ENCODE measurements around the gene AURKAIP1. TPM values are rescaled to one million over a fixed set of nuclear protein-coding genes. Genes with fewer than 3 reads are reported as not detected.

The AURKAIP1 gene
- polyA plus RNA-seq, 1 of the 3 experiments (the other 2 are of a cell fraction): 214 TPM

DNA sequence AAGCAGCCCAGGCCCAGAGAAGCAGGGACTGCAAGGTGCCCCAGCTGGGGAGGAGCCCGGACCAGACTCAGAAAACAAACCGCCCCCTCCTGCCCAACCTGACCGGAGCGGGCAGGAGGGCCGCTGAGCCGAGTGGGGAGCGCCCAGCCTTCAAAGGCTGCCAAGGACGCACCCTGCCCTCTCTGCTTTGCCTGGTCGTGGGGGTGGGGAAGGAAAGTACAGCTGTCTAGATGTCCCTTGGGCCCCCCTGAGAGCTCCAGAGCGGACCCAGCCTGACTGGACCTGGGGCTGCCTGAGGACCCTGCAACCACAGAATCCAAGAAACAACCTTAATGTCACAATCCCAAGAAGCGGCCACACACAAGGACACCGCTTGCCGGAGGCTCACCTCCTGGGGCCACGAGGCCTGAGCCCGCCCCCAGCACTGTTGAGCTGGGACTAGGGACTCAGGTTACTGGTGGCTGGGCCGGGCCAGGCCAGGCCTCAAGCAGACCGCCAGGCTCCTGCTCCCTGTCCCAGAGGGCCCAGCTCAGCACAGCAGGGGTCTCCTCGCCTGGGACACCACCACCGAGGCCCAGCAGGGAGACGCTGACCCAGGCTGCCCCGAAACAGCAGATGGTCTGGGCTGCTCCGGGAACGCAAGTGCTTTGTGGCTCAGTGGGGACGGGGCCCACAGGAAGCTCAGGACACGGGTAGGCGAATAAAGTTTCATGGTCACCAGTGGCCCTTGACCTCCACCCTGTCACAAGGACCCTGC is 27.2 kb downstream of the AURKAIP1 start:
- ChIA-PET CTCF (interaction anchor here (0.8 to 2.1 kb wide), 17 partner anchors 9 to 363 kb away, joined by 3 to 13 read pairs (median 4); partner anchors contain the start of genes AURKAIP1 and TAS1R3), POLR2A (interaction anchor here (2.0 kb wide), 1 partner anchor 27 kb away, joined by 7 read pairs; the partner anchor contains the start of gene AURKAIP1)
- H3K36me3 ChIP-seq (replicated peaks in 1 of 2; ENCODE audit: control insufficient read depth in 1 of 2, insufficient read depth in 2 of 2, low read length in 1 of 2): no peaks in the 10 kb centered on the region
- DNase-seq: no peak
- no peaks in the 10 kb centered on the region for H3K9me2 ChIP-seq
- 57% methylated on average over 6 of the region's 26 CpGs for WGBS (ENCODE audit: low lambda C conversion rate)
- no peak overlapping the region; a peak in 1 of 4 replicates for H3K27ac ChIP-seq (ENCODE audit: low read depth in 2 of 2, low read length in 1 of 2)
- peaks cover 47% of the 10 kb centered on the region for H3K79me2 ChIP-seq (ENCODE audit: insufficient read depth)
- peaks cover 45% of the 10 kb centered on the region for H4K20me1 ChIP-seq (ENCODE audit: insufficient read depth)
- peak overlapping the region; percentile 56; the same call in 1 of the 2 replicates for H3K9ac ChIP-seq
- peak overlapping the region; percentile 64 to 87 for H3K4me3 ChIP-seq (ENCODE audit: low read depth in 2 of 2, low read length in 1 of 2)
- H3K27me3 ChIP-seq (ENCODE audit: insufficient read depth): no peaks in the 10 kb centered on the region
- H3K4me2 ChIP-seq: peak overlapping the region; percentile 89
- no peak overlapping the region for H2AFZ ChIP-seq (ENCODE audit: low read depth)
- H3K9me3 ChIP-seq: no peaks in the 10 kb centered on the region
- peaks cover 5% of the 10 kb centered on the region for H3F3A ChIP-seq (replicated peaks; ENCODE audit: insufficient read depth)
- TF ChIP-seq CHD2 (IDR thresholded peaks at IDR 0.05; ENCODE audit: low read length, partially characterized antibody): no peak
- TF ChIP-seq POLR2AphosphoS5 (IDR thresholded peaks at IDR 0.05; ENCODE audit: low read depth, low read length): no peak
- TF ChIP-seq SMC3 (IDR thresholded peaks at IDR 0.05; ENCODE audit: low read depth, low read length): no peak
- TF ChIP-seq RFX5 (IDR thresholded peaks at IDR 0.05; ENCODE audit: low read length): no peak
- TF ChIP-seq GABPA (IDR thresholded peaks at IDR 0.05; ENCODE audit: low read depth): no peak
- TF ChIP-seq FOXM1 (IDR thresholded peaks at IDR 0.05; ENCODE audit: low read depth): no peak
- no peak for TF ChIP-seq TAF1 (IDR thresholded peaks at IDR 0.05; ENCODE audit: borderline replicate concordance, low read depth, low read length)
- no peak for TF ChIP-seq MEF2A (IDR thresholded peaks at IDR 0.05; ENCODE audit: borderline replicate concordance, low read depth)
- peaks cover 0 to 29% of the 10 kb centered on the region in 2 experiments; a peak in 1 of 4 replicates for H3K4me1 ChIP-seq (ENCODE audit: control insufficient read depth in 1 of 2, insufficient read depth in 2 of 2, low read depth in 1 of 2, low read length in 1 of 2)

DNA sequence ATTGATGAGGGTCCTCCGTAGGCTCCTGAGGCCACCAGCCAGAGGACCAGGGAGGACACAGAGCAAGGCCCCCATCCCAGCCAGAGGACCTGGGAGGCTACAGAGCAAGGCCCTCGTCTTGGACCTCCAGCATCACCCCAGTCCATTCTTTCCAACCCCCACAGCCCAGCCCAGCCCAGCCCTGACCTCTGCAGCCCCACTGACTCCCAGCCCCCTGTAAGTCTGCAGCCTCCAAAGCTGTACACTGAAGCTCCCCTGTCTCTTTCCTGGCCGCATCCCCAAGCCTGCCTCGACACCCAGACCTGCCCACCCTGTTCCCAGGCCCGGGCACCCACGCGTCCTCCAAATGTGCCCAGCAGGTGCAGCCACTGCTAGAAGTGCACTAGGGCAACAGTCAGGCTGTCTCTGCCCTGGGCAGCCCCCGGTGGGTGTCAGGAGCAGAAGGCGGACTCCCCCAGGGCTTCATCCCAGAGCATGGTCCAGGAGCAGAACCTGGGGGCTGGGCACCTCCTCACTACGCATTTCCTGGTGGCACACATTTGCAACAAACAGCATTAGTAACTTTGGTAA is 27.9 kb downstream of the AURKAIP1 start:
- TF ChIP-seq, protein P1, sequence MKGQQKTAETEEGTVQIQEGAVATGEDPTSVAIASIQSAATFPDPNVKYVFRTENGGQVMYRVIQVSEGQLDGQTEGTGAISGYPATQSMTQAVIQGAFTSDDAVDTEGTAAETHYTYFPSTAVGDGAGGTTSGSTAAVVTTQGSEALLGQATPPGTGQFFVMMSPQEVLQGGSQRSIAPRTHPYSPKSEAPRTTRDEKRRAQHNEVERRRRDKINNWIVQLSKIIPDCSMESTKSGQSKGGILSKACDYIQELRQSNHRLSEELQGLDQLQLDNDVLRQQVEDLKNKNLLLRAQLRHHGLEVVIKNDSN (IDR thresholded peaks at IDR 0.05; ENCODE audit: borderline replicate concordance, low read depth): no peak
- TF ChIP-seq POLR2AphosphoS5 (IDR thresholded peaks at IDR 0.05; ENCODE audit: low read depth, low read length) (no peak), SIN3A (IDR thresholded peaks at IDR 0.05; ENCODE audit: borderline replicate concordance, low read depth, low read length) (no peak), RXRA (IDR thresholded peaks at IDR 0.05; ENCODE audit: borderline replicate concordance, low read depth) (no peak)
- H2AFZ ChIP-seq (ENCODE audit: low read depth): no peak overlapping the region
- POLR2A ChIA-PET: interaction anchor here (1.1 to 2.0 kb wide), 2 partner anchors 28 to 67 kb away, joined by 3 to 7 read pairs; partner anchors contain the start of gene AURKAIP1

More for the DNA sequence above, 27.9 kb downstream of the AURKAIP1 start:
- Histone ChIP-seq H3F3A (replicated peaks; ENCODE audit: insufficient read depth) (peaks cover 2% of the 10 kb centered on the region), H3K4me1 (ENCODE audit: control insufficient read depth in 1 of 2, insufficient read depth in 2 of 2, low read depth in 1 of 2, low read length in 1 of 2) (peaks cover 0 to 27% of the 10 kb centered on the region in 2 experiments; a peak in 1 of 4 replicates), H3K27me3 (ENCODE audit: insufficient read depth) (no peaks in the 10 kb centered on the region), H3K27ac (ENCODE audit: low read depth in 2 of 2, low read length in 1 of 2) (no peak overlapping the region), H4K20me1 (ENCODE audit: insufficient read depth) (peaks cover 45% of the 10 kb centered on the region), H3K36me3 (replicated peaks in 1 of 2; ENCODE audit: control insufficient read depth in 1 of 2, insufficient read depth in 2 of 2, low read length in 1 of 2) (no peaks in the 10 kb centered on the region), H3K9me2 (no peaks in the 10 kb centered on the region), H3K4me3 (ENCODE audit: low read depth in 2 of 2, low read length in 1 of 2) (peak overlapping the region; percentile 64 to 87; a peak in 2 of 4 replicates), H3K9me3 (no peaks in the 10 kb centered on the region), H3K4me2 (peak overlapping the region; percentile 89), H3K9ac (no peak overlapping the region), H3K79me2 (ENCODE audit: insufficient read depth) (peaks cover 47% of the 10 kb centered on the region)
- no peak for DNase-seq
- CTCF ChIA-PET: interaction anchor here (0.8 to 4.8 kb wide), 7 partner anchors 12 to 224 kb away, joined by 3 to 34 read pairs (median 4); partner anchors contain the start of gene AURKAIP1
- 79% methylated on average over 5 of the region's 10 CpGs for whole genome bisulfite sequencing (ENCODE audit: low lambda C conversion rate)
